Measurements from ENCODE around the gene SHISA2.
A peak's percentile ranks its signal among the peaks of the same experiment; 100 is the strongest.

Gene SHISA2

GRCh38 chr13:26047040-26047439 lies 4.8 kb downstream of the SHISA2 start:
- no peak for DNase-seq

- no peak for DNase-seq
Observed at GRCh38 chr13:26046639-26047038, 5.2 kb downstream of the SHISA2 start.

- DNase-seq: no peak
Observed at GRCh38 chr13:26045142-26045541, 6.7 kb downstream of the SHISA2 start.

GRCh38 chr13:26042785-26043184 lies 9.0 kb downstream of the SHISA2 start:
- no peak for DNase-seq

GRCh38 chr13:26041444-26041843 lies 10.4 kb downstream of the SHISA2 start:
- no peak for DNase-seq

GRCh38 chr13:26038931-26039475 lies 12.8 kb downstream of the SHISA2 start:
- no peak for DNase-seq

- peak; percentile 27 for DNase-seq
Observed at GRCh38 chr13:26037302-26037701, 14.5 kb downstream of the SHISA2 start.

GRCh38 chr13:26036383-26036782 lies 15.4 kb downstream of the SHISA2 start:
- DNase-seq: no peak

GRCh38 chr13:26034018-26034417 lies 17.8 kb downstream of the SHISA2 start:
- DNase-seq: no peak

GRCh38 chr13:26030331-26030730 lies 21.5 kb downstream of the SHISA2 start:
- no peak for DNase-seq

GRCh38 chr13:26029581-26030136 lies 22.2 kb downstream of the SHISA2 start:
- no peak for DNase-seq

GRCh38 chr13:26026211-26026610 lies 25.6 kb downstream of the SHISA2 start:
- DNase-seq: no peak

GRCh38 chr13:26025771-26026170 lies 26.0 kb downstream of the SHISA2 start:
- no peak for DNase-seq

- no peak for DNase-seq
Observed at GRCh38 chr13:26025196-26025595, 26.6 kb downstream of the SHISA2 start.

GRCh38 chr13:26024558-26024957 lies 27.3 kb downstream of the SHISA2 start:
- no peak for DNase-seq

- DNase-seq: no peak
Observed at GRCh38 chr13:26022538-26023292, 29.1 kb downstream of the SHISA2 start.

- DNase-seq: no peak
Observed at GRCh38 chr13:26021956-26022355, 29.9 kb downstream of the SHISA2 start.

GRCh38 chr13:26021516-26021915 lies 30.3 kb downstream of the SHISA2 start:
- DNase-seq: no peak

- no peak for DNase-seq
Observed at GRCh38 chr13:26020891-26021290, 30.9 kb downstream of the SHISA2 start.

GRCh38 chr13:26019881-26020870 lies 31.6 kb downstream of the SHISA2 start:
- DNase-seq: no peak

- no peak for DNase-seq
Observed at GRCh38 chr13:26019251-26019650, 32.6 kb downstream of the SHISA2 start.

GRCh38 chr13:26017932-26018665 lies 33.7 kb downstream of the SHISA2 start:
- no peak for DNase-seq
